ENCODE results near the gene PIH1D1. TPM values are rescaled to one million over a fixed set of nuclear protein-coding genes. Genes with fewer than 3 reads are reported as not detected.
A peak's percentile ranks its signal among the peaks of the same experiment; 100 is the strongest.

Gene PIH1D1
- total and polyA plus RNA-seq, 10 of the 15 experiments (the other 5 are each of a cell fraction or from before 2014, with no cell fraction given) = 16.1 to 153 (median 106) TPM

- TF ChIP-seq PKNOX1 (IDR thresholded peaks at IDR 0.05) = peak; percentile 88
- no peak for TF ChIP-seq ZNF687 (IDR thresholded peaks at IDR 0.05)
- peak; percentile 78 for TF ChIP-seq EED (IDR thresholded peaks at IDR 0.05; ENCODE audit: low read depth)
- peak; percentile 82 for TF ChIP-seq MEF2A (IDR thresholded peaks at IDR 0.05; ENCODE audit: insufficient read depth, low read depth, low read length)
- 0 out of 2 replicates have a peak, but pooled peaks have one; percentile 28 for TF ChIP-seq GATAD2B (conservative IDR thresholded peaks at IDR 0.05; ENCODE audit: low read depth)
- no peak for TF ChIP-seq LARP7 (IDR thresholded peaks at IDR 0.05)
- no peak for TF ChIP-seq ZBTB11 (CRISPR knock-in tag; IDR thresholded peaks at IDR 0.05)
- no peak for TF ChIP-seq MYB (IDR thresholded peaks at IDR 0.05; ENCODE audit: borderline replicate concordance, low read depth, low read length)
- no peak for TF ChIP-seq USF2 (IDR thresholded peaks at IDR 0.05; ENCODE audit: borderline replicate concordance, low read depth, low read length)
- TF ChIP-seq RFX5 (IDR thresholded peaks at IDR 0.05; ENCODE audit: low read depth, low read length) = no peak; the same call in 1 of the 2 replicates
- 0 out of 2 replicates have a peak, but pooled peaks have one; percentile 29 for TF ChIP-seq NFYB (IDR thresholded peaks at IDR 0.05; ENCODE audit: insufficient read depth, low read depth, low read length)
- no peak for TF ChIP-seq TCF7 (IDR thresholded peaks at IDR 0.05; ENCODE audit: borderline replicate concordance)
- no peak for TF ChIP-seq KLF5 (IDR thresholded peaks at IDR 0.05; ENCODE audit: partially characterized antibody)
- 0 out of 2 replicates have a peak, but pooled peaks have one; percentile 35 for TF ChIP-seq HDGF (IDR thresholded peaks at IDR 0.05)
- no peak for TF ChIP-seq HSF1 (IDR thresholded peaks at IDR 0.05; ENCODE audit: low read depth, low read length)
- TF ChIP-seq BHLHE40 (IDR thresholded peaks at IDR 0.05; ENCODE audit: borderline replicate concordance in 1 of 2, low read depth in 2 of 2, low read length in 1 of 2) = peak; percentile 32 to 75; a peak in 3 of 4 replicates
- TF ChIP-seq POLR2AphosphoS2 (IDR thresholded peaks at IDR 0.05; ENCODE audit: low read depth, low read length) = no peak
- peak; percentile 59; the same call in 1 of the 2 replicates for TF ChIP-seq NFIC (IDR thresholded peaks at IDR 0.05; ENCODE audit: low read depth, low read length)
Measured at GRCh38 chr19:49468746-49469447, 17.3 kb upstream of the PIH1D1 start (continued).
